ENCODE measurements around the gene VPS33B. TPM values are rescaled to one million over a fixed set of nuclear protein-coding genes. Genes with fewer than 3 reads are reported as not detected.

The VPS33B gene
- total RNA-seq, 1 experiment from 2014 or later: 16.3 TPM

- no peak overlapping the region for H4K91ac ChIP-seq (ENCODE audit: insufficient read length, low read depth, low read length)
- no peaks in the 10 kb centered on the region for H4K20me1 ChIP-seq (ENCODE audit: control insufficient read depth, insufficient read depth, insufficient read length)
- H3K23me2 ChIP-seq (ENCODE audit: insufficient read length, low read depth, low read length, poor library complexity, severe bottlenecking): no peaks in the 10 kb centered on the region
- H2AK5ac ChIP-seq (ENCODE audit: insufficient read length, low read length): no peak overlapping the region
- no peak overlapping the region for H2AFZ ChIP-seq (ENCODE audit: low read length)
- no peak overlapping the region for H3K14ac ChIP-seq (ENCODE audit: insufficient read depth, low read length)
- peaks cover 4% of the 10 kb centered on the region for H3K79me1 ChIP-seq (ENCODE audit: insufficient read depth, low read depth, low read length, poor library complexity, severe bottlenecking)
- no peak overlapping the region for H3K9ac ChIP-seq (ENCODE audit: extremely low read depth, insufficient read length, low read length)
- no peaks in the 10 kb centered on the region for H3K4me1 ChIP-seq (ENCODE audit: insufficient read depth, low read length)
- H3K27me3 ChIP-seq (ENCODE audit: insufficient read depth, low read length): no peaks in the 10 kb centered on the region
- no peak overlapping the region for H3K27ac ChIP-seq (ENCODE audit: insufficient read length, low read depth, low read length)
- H3K79me2 ChIP-seq (ENCODE audit: insufficient read depth, low read length): no peaks in the 10 kb centered on the region
- Mint-ChIP-seq H3K4me1 (no peaks in the 10 kb centered on the region), H3K9me3 (no peaks in the 10 kb centered on the region), H3K27ac (no peak overlapping the region), H3K4me3 (no peak overlapping the region), H3K27me3 (ENCODE audit: low read depth) (no peaks in the 10 kb centered on the region), H3K36me3 (ENCODE audit: insufficient read depth in 1 of 3, low read depth in 3 of 3) (peaks cover 57 to 84% (median 79%) of the 10 kb centered on the region in 3 experiments; a peak in 6 of 7 replicates)
- H3T11ph ChIP-seq (ENCODE audit: low read length): no peak overlapping the region
- no peak overlapping the region for H3K4me2 ChIP-seq (ENCODE audit: insufficient read depth, insufficient read length, low read length)
- H3K56ac ChIP-seq (ENCODE audit: insufficient read length, low read depth, low read length): no peak overlapping the region
- H2BK20ac ChIP-seq (ENCODE audit: low read depth, low read length, poor library complexity, severe bottlenecking): no peak overlapping the region
- no peak overlapping the region for H3K23ac ChIP-seq (ENCODE audit: insufficient read length, low read depth, low read length)
- no peak overlapping the region for H2BK12ac ChIP-seq (ENCODE audit: insufficient read length, low read depth, low read length)
- H3K9me3 ChIP-seq (ENCODE audit: control insufficient read depth, low read depth, low read length): no peaks in the 10 kb centered on the region
- no peak overlapping the region for H3K18ac ChIP-seq (ENCODE audit: insufficient read length, low read depth, low read length)
- H2BK15ac ChIP-seq (ENCODE audit: low read depth, low read length): no peak overlapping the region
- no peak overlapping the region for H2BK120ac ChIP-seq (ENCODE audit: low read depth, low read length, poor library complexity, severe bottlenecking)
- no peak overlapping the region for H4K5ac ChIP-seq (ENCODE audit: insufficient read length, low read depth, low read length)
- H2BK5ac ChIP-seq (ENCODE audit: insufficient read length, low read length): no peak overlapping the region
- no CpG with 5 or more reads among the region's 21 CpGs for WGBS (ENCODE audit: extremely low coverage, insufficient read length, low lambda C conversion rate)
- TF ChIP-seq CTCF (conservative IDR thresholded peaks at IDR 0.05): no peak
- H3K4ac ChIP-seq (ENCODE audit: low read depth, low read length): no peak overlapping the region
- H4K8ac ChIP-seq (replicated peaks; ENCODE audit: insufficient read length, low read depth, low read length): no peak overlapping the region
- DNase-seq: no peak
Observed at GRCh38 chr15:90974216-90974615, 48.2 kb downstream of the VPS33B start.

Data from H9 (cell line).